IMR-90 (cell line): ENCODE data around the gene IGLL1. TPM values are rescaled to one million over a fixed set of nuclear protein-coding genes. Genes with fewer than 3 reads are reported as not detected.

Experiments
- ATAC-seq: fragments of 200-7000 bp; cut with Tn5 transposase; 2 replicates; pipeline ENCODE4 v1.9.1; 2020; ENCODE audit warnings: low read depth, mild to moderate bottlenecking, moderate library complexity
- BruUV-seq: library from RNA; stranded (reverse); fragments of 400-500 nt; replicated peaks from 2 replicates; lab custom pipeline; 2021; lab: Mats Ljungman, UMichigan
- CTCF ChIA-PET: fragments of 300-600 bp; formaldehyde crosslinking; extraction: SDS; loops from one replicate; lab custom pipeline; 2021; ENCODE audit warnings: antibody characterized with exemption; lab: Yijun Ruan, JAX
- POLR2A ChIA-PET: fragments of 300-600 bp; sonication (Branson Sonifier 250); formaldehyde crosslinking; loops from one replicate; lab custom pipeline; 2022; ENCODE audit warnings: antibody characterized with exemption; ENCODE audit not compliant: unreplicated experiment; lab: Charles Lee
- DNase-seq: peaks from one replicate; pipeline ENCODE4 v3.0.0; 2013
- H2AFZ ChIP-seq: replicated peaks from 2 replicates; pipeline ENCODE3; 2013; ENCODE audit warnings: low read length, mild to moderate bottlenecking; ENCODE audit not compliant: poor library complexity
- H2AK5ac ChIP-seq: 2 replicates; pipeline ENCODE4 v1.6.1; 2013; ENCODE audit warnings: low read depth, low read length, inconsistent platforms
- H2AK9ac ChIP-seq: replicated peaks from 2 replicates; pipeline ENCODE3; 2013; ENCODE audit warnings: mild to moderate bottlenecking, low read depth, low read length, moderate library complexity; ENCODE audit not compliant: poor library complexity
- H2BK120ac ChIP-seq: 2 replicates; pipeline ENCODE4 v1.6.1; 2013; ENCODE audit warnings: low read depth, low read length, inconsistent platforms
- H2BK15ac ChIP-seq: 3 replicates; pipeline ENCODE4 v1.6.1; 2013; ENCODE audit warnings: low read depth, low read length, inconsistent platforms
- H2BK20ac ChIP-seq: 2 replicates; pipeline ENCODE4 v1.6.1; 2013; ENCODE audit warnings: low read depth, mild to moderate bottlenecking, inconsistent platforms, low read length, moderate library complexity
- H2BK5ac ChIP-seq: 2 replicates; pipeline ENCODE4 v1.6.1; 2013; ENCODE audit warnings: mild to moderate bottlenecking, low read depth, low read length, inconsistent platforms; ENCODE audit not compliant: poor library complexity, severe bottlenecking
- H3K14ac ChIP-seq: replicated peaks from 2 replicates; pipeline ENCODE4 v1.6.1; 2013; ENCODE audit warnings: low read depth, low read length, inconsistent platforms
- H3K18ac ChIP-seq: 2 replicates; pipeline ENCODE4 v1.6.1; 2013; ENCODE audit warnings: low read depth, low read length, control low read depth
- H3K23ac ChIP-seq: 2 replicates; pipeline ENCODE4 v1.6.1; 2013; ENCODE audit warnings: low read depth, low read length, inconsistent platforms
- H3K27ac ChIP-seq: 2 replicates; pipeline ENCODE4 v1.5.1; 2013; ENCODE audit warnings: mild to moderate bottlenecking, control low read depth, low read length; ENCODE audit not compliant: insufficient read depth
- H3K27me3 ChIP-seq: 2 replicates; pipeline ENCODE4 v1.6.1; 2013; ENCODE audit warnings: low read length; ENCODE audit not compliant: control insufficient read depth, insufficient read depth
- H3K36me3 ChIP-seq: 2 replicates; pipeline ENCODE4 v1.6.1; 2013; ENCODE audit warnings: low read length, mixed read lengths; ENCODE audit not compliant: control insufficient read depth, insufficient read depth
- H3K4ac ChIP-seq: 2 replicates; pipeline ENCODE4 v1.6.1; 2013; ENCODE audit warnings: low read depth, low read length, inconsistent platforms
- H3K4me1 ChIP-seq: 2 replicates; pipeline ENCODE4 v1.6.1; 2013; ENCODE audit warnings: low read length, mixed read lengths; ENCODE audit not compliant: control insufficient read depth, insufficient read depth
- H3K4me2 ChIP-seq: 2 replicates; pipeline ENCODE4 v1.6.1; 2013; ENCODE audit warnings: low read depth, mild to moderate bottlenecking, control low read depth, low read length, moderate library complexity
- H3K4me3 ChIP-seq: 2 replicates; pipeline ENCODE4 v1.5.1; 2013; ENCODE audit warnings: low read depth, mild to moderate bottlenecking, control low read depth, low read length, moderate library complexity; ENCODE audit not compliant: insufficient read depth
- H3K56ac ChIP-seq: 2 replicates; pipeline ENCODE4 v1.6.1; 2013; ENCODE audit warnings: low read length, inconsistent platforms; ENCODE audit not compliant: insufficient read depth; ENCODE audit errors: extremely low read depth
- H3K79me1 ChIP-seq, 2 experiments: 2 replicates each; pipeline ENCODE4 v1.6.1; 2013; ENCODE audit warnings: low read length in 2 of 2, inconsistent platforms in 1 of 2, low read depth in 1 of 2
- H3K9ac ChIP-seq: 2 replicates; pipeline ENCODE4 v1.6.1; 2013; ENCODE audit warnings: low read depth, low read length, control low read depth
- H3K9me1 ChIP-seq: 2 replicates; pipeline ENCODE4 v1.6.1; 2013; ENCODE audit warnings: low read length, inconsistent platforms; ENCODE audit not compliant: insufficient read depth
- H3K9me3 ChIP-seq: 2 replicates; pipeline ENCODE4 v1.6.1; 2013; ENCODE audit warnings: low read length; ENCODE audit not compliant: control insufficient read depth, insufficient read depth
- H4K20me1 ChIP-seq: 2 replicates; pipeline ENCODE4 v1.6.1; 2013; ENCODE audit warnings: low read length, inconsistent platforms; ENCODE audit not compliant: insufficient read depth
- H4K5ac ChIP-seq: 2 replicates; pipeline ENCODE4 v1.6.1; 2013; ENCODE audit warnings: mild to moderate bottlenecking, low read depth, low read length, control low read depth
- H4K8ac ChIP-seq, 2 experiments: 2 replicates each; pipeline ENCODE4 v1.6.1; 2013; ENCODE audit warnings: low read depth in 2 of 2, low read length in 2 of 2, control low read depth in 1 of 2, inconsistent platforms in 1 of 2
- H4K91ac ChIP-seq: 2 replicates; pipeline ENCODE4 v1.6.1; 2013; ENCODE audit warnings: low read depth, low read length, inconsistent platforms; ENCODE audit not compliant: insufficient read depth
- BHLHE40 ChIP-seq: fragments of 150-350 bp; IDR thresholded peaks from 2 replicates; pipeline ENCODE4 v1.6.1; 2016; ENCODE audit warnings: mild to moderate bottlenecking, low read depth, low read length
- CEBPB ChIP-seq: IDR thresholded peaks from 2 replicates; pipeline ENCODE4 v1.6.1; 2012; ENCODE audit warnings: low read depth, low read length, improper control_type of control experiment
- CHD1 ChIP-seq: IDR thresholded peaks from 2 replicates; pipeline ENCODE4 v1.6.1; 2012; ENCODE audit warnings: low read depth, low read length, improper control_type of control experiment
- CTCF ChIP-seq: conservative IDR thresholded peaks from 2 replicates; pipeline ENCODE4 v1.5.1; 2012; ENCODE audit warnings: mild to moderate bottlenecking, low read depth, low read length, improper control_type of control experiment
- ELK1 ChIP-seq: fragments of 150-350 bp; IDR thresholded peaks from 2 replicates; pipeline ENCODE4 v1.6.1; 2016; ENCODE audit warnings: low read depth, mild to moderate bottlenecking, low read length, moderate library complexity, borderline replicate concordance
- FOS ChIP-seq: fragments of 150-350 bp; IDR thresholded peaks from 2 replicates; pipeline ENCODE4 v1.6.1; 2016; ENCODE audit warnings: low read depth, low read length
- MAFK ChIP-seq: IDR thresholded peaks from 2 replicates; pipeline ENCODE4 v1.6.1; 2012; ENCODE audit warnings: low read depth, low read length, improper control_type of control experiment
- MAZ ChIP-seq: IDR thresholded peaks from 2 replicates; pipeline ENCODE4 v1.6.1; 2012; ENCODE audit warnings: low read depth, mild to moderate bottlenecking, low read length, improper control_type of control experiment, moderate library complexity, borderline replicate concordance
- MXI1 ChIP-seq: IDR thresholded peaks from 2 replicates; pipeline ENCODE4 v1.6.1; 2012; ENCODE audit warnings: low read depth, mild to moderate bottlenecking, low read length, moderate library complexity, borderline replicate concordance
- NFE2L2 ChIP-seq: fragments of 150-350 bp; IDR thresholded peaks from 2 replicates; pipeline ENCODE4 v1.6.1; 2016; ENCODE audit warnings: low read depth, mild to moderate bottlenecking, low read length
- POLR2A ChIP-seq: IDR thresholded peaks from 2 replicates; pipeline ENCODE4 v1.6.1; 2012; ENCODE audit warnings: mild to moderate bottlenecking, low read depth, low read length
- RAD21 ChIP-seq: IDR thresholded peaks from 2 replicates; pipeline ENCODE4 v1.6.1; 2012; ENCODE audit warnings: low read length, improper control_type of control experiment
- RCOR1 ChIP-seq: IDR thresholded peaks from 2 replicates; pipeline ENCODE4 v1.6.1; 2012; ENCODE audit warnings: mild to moderate bottlenecking, low read length, improper control_type of control experiment; ENCODE audit not compliant: insufficient replicate concordance
- RFX5 ChIP-seq: IDR thresholded peaks from 2 replicates; pipeline ENCODE4 v1.8.0; 2012; ENCODE audit warnings: low read depth, mild to moderate bottlenecking, low read length, moderate library complexity
- SMC3 ChIP-seq: fragments of 150-350 bp; IDR thresholded peaks from 2 replicates; pipeline ENCODE4 v1.6.1; 2016; ENCODE audit warnings: low read depth, mild to moderate bottlenecking, antibody characterized with exemption, low read length, moderate library complexity
- USF2 ChIP-seq: fragments of 150-350 bp; IDR thresholded peaks from 2 replicates; pipeline ENCODE4 v1.6.1; 2017; ENCODE audit warnings: mild to moderate bottlenecking, antibody characterized with exemption, low read length, low read depth
- WGBS, 2 experiments: methylation state at CpG; one replicate each; pipeline versions ENCODE4 v1.1.5 to v1.1.7; 2013; ENCODE audit warnings: missing lambda C conversion rate in 2 of 2; ENCODE audit not compliant: insufficient read length in 1 of 2; ENCODE audit errors: extremely low coverage in 2 of 2; 5-methylcytosine and 5-hydroxymethylcytosine counted together
- dilution Hi-C: fragments of 300-500 bp; cut with HindIII; formaldehyde crosslinking; loops from one replicate; pipeline ENCODE4 v1.14.3; 2018; ENCODE audit warnings: low sequenced_read_pairs; ENCODE audit not compliant: unreplicated experiment
- in situ Hi-C: fragments of 300-500 bp; cut with MboI; formaldehyde crosslinking; loops from 3 replicates; pipeline ENCODE4 v1.14.3; 2019; ENCODE audit warnings: low sequenced_read_pairs, inconsistent platforms, mixed read lengths
- intact Hi-C: fragments of 100-400 bp; cut with micrococcal nuclease; formaldehyde crosslinking; loops from 2 replicates; pipeline ENCODE4 v1.10.0; 2022
- polyA plus RNA-seq, 3 experiments: library from polyadenylated mRNA; depleted of rRNA; stranded (reverse); fragments of >200 nt; gene quantifications; 2 replicates each; pipeline ENCODE4 v1.2.3, GENCODE V29; 2012; ENCODE audit warnings: low replicate concordance in 1 of 3
- total RNA-seq: library from RNA; depleted of rRNA; stranded (reverse); fragments of >200 nt; gene quantifications from 2 replicates; pipeline ENCODE4 v1.2.3, GENCODE V29; 2012

The IGLL1 gene
- total and polyA plus RNA-seq, 2 of the 4 experiments (the other 2 are of a cell fraction): not detected

- Histone ChIP-seq H3K4ac (no peak overlapping the region), H2BK15ac (no peak overlapping the region), H2BK20ac (no peak overlapping the region), H3K18ac (no peak overlapping the region), H3K4me3 (no peak overlapping the region), H2BK5ac (no peak overlapping the region), H3K4me1 (no peaks in the 10 kb centered on the region), H3K23ac (no peak overlapping the region), H4K91ac (no peak overlapping the region), H3K27ac (no peak overlapping the region), H2AFZ (no peak overlapping the region), H4K5ac (no peak overlapping the region), H3K9ac (no peak overlapping the region), H3K36me3 (no peaks in the 10 kb centered on the region), H2BK120ac (no peak overlapping the region), H3K9me3 (peaks cover 8% of the 10 kb centered on the region), H4K20me1 (no peaks in the 10 kb centered on the region), H3K56ac (no peak overlapping the region), H2AK9ac (no peak overlapping the region), H3K14ac (no peak overlapping the region), H2AK5ac (no peak overlapping the region), H3K4me2 (no peak overlapping the region), H3K9me1 (no peaks in the 10 kb centered on the region), H4K8ac (no peak overlapping the region), H3K79me1 (no peaks in the 10 kb centered on the region), H3K27me3 (no peaks in the 10 kb centered on the region; the same call in 1 of the 2 replicates)
- TF ChIP-seq MXI1 (no peak), RFX5 (no peak), ELK1 (no peak), MAZ (no peak), RAD21 (no peak), RCOR1 (no peak), CHD1 (no peak), FOS (no peak), NFE2L2 (no peak), CEBPB (no peak), SMC3 (no peak), CTCF (no peak), BHLHE40 (no peak), USF2 (no peak), MAFK (no peak), POLR2A (no peak)
- ChIA-PET POLR2A (no interaction called here), CTCF (no interaction called here)
- ATAC-seq (no peak), DNase-seq (no peak)
- WGBS, 2 experiments: 31% methylated on average over 3 of the region's 5 CpGs; no CpG with 5 or more reads in 1 of the 2 experiments
- dilution Hi-C loops: no loop called here
- intact Hi-C loops: loop anchor here (10.0 kb wide), 1 partner anchor 406 kb away; no protein-coding TSS in a partner anchor
- BruUV-seq: no TSS peak
- in situ Hi-C loops: no loop called here
Observed at GRCh38 chr22:23549198-23549595, 30.9 kb downstream of the IGLL1 start.
